Lower lobe of right lung (tissue), 2 donors: ENCODE data around the gene DYNC1I1. TPM values are rescaled to one million over a fixed set of nuclear protein-coding genes. Genes with fewer than 3 reads are reported as not detected.

Experiments
- ATAC-seq, 2 donors: fragments of 200-7000 bp; cut with Tn5 transposase; one replicate each; pipeline ENCODE4 v1.9.1; 2020 to 2022; ENCODE audit warnings: mild to moderate bottlenecking in 2 of 2, moderate library complexity in 2 of 2
- DNase-seq: peaks from one replicate; pipeline ENCODE4 v3.0.0-alpha.2; 2020
- H3K27ac ChIP-seq: fragments of 200-600 bp; one replicate; pipeline ENCODE4 v1.8.0; 2022
- H3K27me3 ChIP-seq: fragments of 200-600 bp; one replicate; pipeline ENCODE4 v1.8.0; 2022; ENCODE audit warnings: low read depth
- H3K36me3 ChIP-seq: fragments of 200-600 bp; one replicate; pipeline ENCODE4 v1.8.0; 2022; ENCODE audit warnings: mild to moderate bottlenecking
- H3K4me1 ChIP-seq: fragments of 200-600 bp; one replicate; pipeline ENCODE4 v1.8.0; 2022
- H3K4me3 ChIP-seq: fragments of 200-600 bp; one replicate; pipeline ENCODE4 v1.8.0; 2022; ENCODE audit warnings: mild to moderate bottlenecking
- H3K9me3 ChIP-seq: fragments of 200-600 bp; one replicate; pipeline ENCODE4 v1.8.0; 2022
- CTCF ChIP-seq: fragments of 200-600 bp; IDR thresholded peaks from one replicate; pipeline ENCODE4 v1.8.0; 2022; ENCODE audit warnings: antibody characterized with exemption, mild to moderate bottlenecking
- intact Hi-C: fragments of 100-400 bp; cut with DNase I; formaldehyde crosslinking; loops from one replicate; pipeline ENCODE4 v1.11.0; 2022
- total RNA-seq: library from RNA; stranded (reverse); fragmentation: NEBNext Ultra II Directional; extraction: Animal tissue kit (Norgen Biotek cat#: 25700); gene quantifications from one replicate; pipeline ENCODE4 v1.2.1, GENCODE V29; 2021
- donor health status: DM: no; HTN: yes; CAD: no; lungs with severe emphysema.

DYNC1I1 gene
- total RNA-seq, 1 donor from 2014 or later = 1.3 TPM

- Histone ChIP-seq H3K4me1 (no peaks in the 10 kb centered on the region), H3K4me3 (no peak overlapping the region), H3K36me3 (no peaks in the 10 kb centered on the region), H3K27ac (no peak overlapping the region), H3K9me3 (no peaks in the 10 kb centered on the region), H3K27me3 (no peaks in the 10 kb centered on the region)
- no peak for ATAC-seq
- no peak for TF ChIP-seq CTCF
- no peak for DNase-seq
- intact Hi-C loops = no loop called here
Measured at GRCh38 chr7:95996886-95997285, 224.5 kb downstream of the DYNC1I1 start.

- Histone ChIP-seq H3K36me3 (no peaks in the 10 kb centered on the region), H3K4me1 (no peaks in the 10 kb centered on the region), H3K27me3 (no peaks in the 10 kb centered on the region), H3K9me3 (no peaks in the 10 kb centered on the region), H3K27ac (no peak overlapping the region), H3K4me3 (no peak overlapping the region)
- DNase-seq (no peak), ATAC-seq (no peak)
- intact Hi-C loops = no loop called here
- no peak for TF ChIP-seq CTCF
Measured at GRCh38 chr7:95997632-95998031, 225.3 kb downstream of the DYNC1I1 start.

GRCh38 chr7:95999481-95999880 is 227.1 kb downstream of the DYNC1I1 start:
- DNase-seq (no peak), ATAC-seq (no peak)
- no peak for TF ChIP-seq CTCF
- Histone ChIP-seq H3K27ac (no peak overlapping the region), H3K27me3 (no peaks in the 10 kb centered on the region), H3K4me3 (no peak overlapping the region), H3K4me1 (no peaks in the 10 kb centered on the region), H3K9me3 (no peaks in the 10 kb centered on the region), H3K36me3 (no peaks in the 10 kb centered on the region)
- intact Hi-C loops = no loop called here

- ATAC-seq = no peak
- Histone ChIP-seq H3K27ac (no peak overlapping the region), H3K27me3 (no peaks in the 10 kb centered on the region), H3K4me3 (no peak overlapping the region), H3K36me3 (no peaks in the 10 kb centered on the region), H3K4me1 (no peaks in the 10 kb centered on the region), H3K9me3 (no peaks in the 10 kb centered on the region)
- DNase-seq = no peak
- TF ChIP-seq CTCF = no peak
- intact Hi-C loops = no loop called here
Measured at GRCh38 chr7:96004578-96004977, 232.2 kb downstream of the DYNC1I1 start.

- intact Hi-C loops = no loop called here
- Histone ChIP-seq H3K4me1 (no peaks in the 10 kb centered on the region), H3K4me3 (no peak overlapping the region), H3K27ac (no peak overlapping the region), H3K9me3 (no peaks in the 10 kb centered on the region), H3K27me3 (no peaks in the 10 kb centered on the region), H3K36me3 (no peaks in the 10 kb centered on the region)
- TF ChIP-seq CTCF = no peak
- DNase-seq = no peak
- ATAC-seq = no peak
Measured at GRCh38 chr7:96005271-96005670, 232.9 kb downstream of the DYNC1I1 start.

GRCh38 chr7:96009148-96009547 is 236.8 kb downstream of the DYNC1I1 start:
- Histone ChIP-seq H3K27me3 (no peaks in the 10 kb centered on the region), H3K4me1 (no peaks in the 10 kb centered on the region), H3K36me3 (no peaks in the 10 kb centered on the region), H3K27ac (no peak overlapping the region), H3K4me3 (no peak overlapping the region), H3K9me3 (no peaks in the 10 kb centered on the region)
- ATAC-seq (no peak), DNase-seq (no peak)
- no peak for TF ChIP-seq CTCF
- intact Hi-C loops = no loop called here
